Measurements from ENCODE around the gene ARRDC2.
"Not testable (repeated sequence)": the region's sequence is repeated elsewhere in the genome, so short reads cannot be mapped to it uniquely, and the experiment has no call there.

The ARRDC2 gene

GRCh38 chr19:17985037-17985818 lies 22.7 kb upstream of the ARRDC2 start:
- Histone ChIP-seq H3K27me3 (ENCODE audit: insufficient read depth, low read depth) (peaks cover 64% of the 10 kb centered on the region), H3K9ac (no peak overlapping the region), H2AFZ (ENCODE audit: low read depth) (no peak overlapping the region), H3K4me3 (IDR thresholded peaks at IDR 0.05; ENCODE audit: insufficient read depth, low read depth, low read length) (no peak overlapping the region), H3K36me3 (ENCODE audit: insufficient read depth) (no peaks in the 10 kb centered on the region), H3K4me2 (no peak overlapping the region), H3K79me2 (ENCODE audit: insufficient read depth, low read depth) (no peaks in the 10 kb centered on the region), H3K27ac (no peak overlapping the region), H4K20me1 (ENCODE audit: insufficient read depth) (no peaks in the 10 kb centered on the region), H3K4me1 (ENCODE audit: low read depth, poor library complexity, severe bottlenecking) (no peaks in the 10 kb centered on the region)
- TF ChIP-seq CTCF (conservative IDR thresholded peaks at IDR 0.05; ENCODE audit: low read depth, low read length): no peak

GRCh38 chr19:17986569-17986968 lies 21.4 kb upstream of the ARRDC2 start:
- not testable (repeated sequence) for H3K4me3 ChIP-seq (IDR thresholded peaks at IDR 0.05; ENCODE audit: insufficient read depth, low read depth, low read length); H3K4me1 ChIP-seq (ENCODE audit: low read depth, poor library complexity, severe bottlenecking); H4K20me1 ChIP-seq (ENCODE audit: insufficient read depth); H3K27ac ChIP-seq; H3K9ac ChIP-seq; H3K79me2 ChIP-seq (ENCODE audit: insufficient read depth, low read depth); H3K36me3 ChIP-seq (ENCODE audit: insufficient read depth); H2AFZ ChIP-seq (ENCODE audit: low read depth); H3K4me2 ChIP-seq
- H3K27me3 ChIP-seq (ENCODE audit: insufficient read depth, low read depth): peaks cover 51% of the 10 kb centered on the region

GRCh38 chr19:17988161-17988560 lies 19.8 kb upstream of the ARRDC2 start:
- H3K36me3 ChIP-seq (ENCODE audit: insufficient read depth): no peaks in the 10 kb centered on the region
- no peaks in the 10 kb centered on the region for H4K20me1 ChIP-seq (ENCODE audit: insufficient read depth)
- H3K4me2 ChIP-seq: no peak overlapping the region
- no peak for TF ChIP-seq CTCF (conservative IDR thresholded peaks at IDR 0.05; ENCODE audit: low read depth, low read length)
- peaks cover 51% of the 10 kb centered on the region for H3K27me3 ChIP-seq (ENCODE audit: insufficient read depth, low read depth)
- H3K79me2 ChIP-seq (ENCODE audit: insufficient read depth, low read depth): no peaks in the 10 kb centered on the region
- no peaks in the 10 kb centered on the region for H3K4me1 ChIP-seq (ENCODE audit: low read depth, poor library complexity, severe bottlenecking)
- no peak overlapping the region for H2AFZ ChIP-seq (ENCODE audit: low read depth)
- H3K27ac ChIP-seq: no peak overlapping the region
- no peak overlapping the region for H3K9ac ChIP-seq
- H3K4me3 ChIP-seq (IDR thresholded peaks at IDR 0.05; ENCODE audit: insufficient read depth, low read depth, low read length): no peak overlapping the region

- no peak overlapping the region for H3K9ac ChIP-seq
- no peaks in the 10 kb centered on the region for H3K4me1 ChIP-seq (ENCODE audit: low read depth, poor library complexity, severe bottlenecking)
- no peak overlapping the region for H2AFZ ChIP-seq (ENCODE audit: low read depth)
- no peak for TF ChIP-seq CTCF (conservative IDR thresholded peaks at IDR 0.05; ENCODE audit: low read depth, low read length)
- H3K4me2 ChIP-seq: no peak overlapping the region
- H3K4me3 ChIP-seq (IDR thresholded peaks at IDR 0.05; ENCODE audit: insufficient read depth, low read depth, low read length): no peak overlapping the region
- H4K20me1 ChIP-seq (ENCODE audit: insufficient read depth): no peaks in the 10 kb centered on the region
- no peaks in the 10 kb centered on the region for H3K79me2 ChIP-seq (ENCODE audit: insufficient read depth, low read depth)
- no peaks in the 10 kb centered on the region for H3K36me3 ChIP-seq (ENCODE audit: insufficient read depth)
- H3K27ac ChIP-seq: no peak overlapping the region
- H3K27me3 ChIP-seq (ENCODE audit: insufficient read depth, low read depth): peaks cover 53% of the 10 kb centered on the region; the same call in 1 of the 2 replicates
Measured at GRCh38 chr19:17989425-17990094, 18.4 kb upstream of the ARRDC2 start.

Measured in KMS-11 (cell line).